Endothelial cell (in vitro differentiated cells): ENCODE data around the gene SOBP. TPM values are rescaled to one million over a fixed set of nuclear protein-coding genes. Genes with fewer than 3 reads are reported as not detected.

Experiments
- DNase-seq: peaks from one replicate; pipeline ENCODE4 v3.0.0; 2021; ENCODE audit warnings: low spot score
- H3K27ac Mint-ChIP-seq: one replicate; pipeline ENCODE4 v1.8.0; 2021; ENCODE audit warnings: mixed read lengths, inconsistent platforms; ENCODE audit not compliant: unreplicated experiment
- H3K27me3 Mint-ChIP-seq: one replicate; pipeline ENCODE4 v1.8.0; 2021; ENCODE audit warnings: mild to moderate bottlenecking, moderate library complexity, mixed read lengths, inconsistent platforms; ENCODE audit not compliant: unreplicated experiment
- H3K36me3 Mint-ChIP-seq: one replicate; pipeline ENCODE4 v1.8.0; 2021; ENCODE audit warnings: mild to moderate bottlenecking, low read depth, mixed read lengths, inconsistent platforms; ENCODE audit not compliant: unreplicated experiment
- H3K4me1 Mint-ChIP-seq: one replicate; pipeline ENCODE4 v1.8.0; 2021; ENCODE audit warnings: mild to moderate bottlenecking, mixed read lengths, inconsistent platforms; ENCODE audit not compliant: unreplicated experiment
- H3K4me3 Mint-ChIP-seq: one replicate; pipeline ENCODE4 v1.8.0; 2021; ENCODE audit warnings: mild to moderate bottlenecking, mixed read lengths, inconsistent platforms; ENCODE audit not compliant: unreplicated experiment
- H3K9me3 Mint-ChIP-seq: one replicate; pipeline ENCODE4 v1.8.0; 2021; ENCODE audit warnings: mixed read lengths, inconsistent platforms; ENCODE audit not compliant: unreplicated experiment
- CTCF ChIP-seq: fragments of 200-600 bp; sonication (generic); IDR thresholded peaks from one replicate; pipeline ENCODE4 v1.5.0; 2021; ENCODE audit warnings: antibody characterized with exemption; ENCODE audit not compliant: unreplicated experiment
- total RNA-seq: library from RNA; stranded (reverse); fragmentation: NEBNext Ultra II Directional; extraction: Animal tissue kit (Norgen Biotek cat#: 25700); gene quantifications from one replicate; pipeline ENCODE4 v1.2.1, GENCODE V29; 2021; ENCODE audit not compliant: unreplicated experiment

SOBP gene
- total RNA-seq, 1 donor from 2014 or later = 1.5 TPM

- peaks cover 9% of the 10 kb centered on the region for H3K27me3 Mint-ChIP-seq
- DNase-seq = no peak
- TF ChIP-seq CTCF = no peak
- no peaks in the 10 kb centered on the region for H3K9me3 Mint-ChIP-seq
- peaks cover 4% of the 10 kb centered on the region for H3K36me3 Mint-ChIP-seq
- no peak overlapping the region for H3K27ac Mint-ChIP-seq
- H3K4me3 Mint-ChIP-seq = no peak overlapping the region
- peaks cover 20% of the 10 kb centered on the region for H3K4me1 Mint-ChIP-seq
Observed at GRCh38 chr6:107637316-107638315, 147.7 kb downstream of the SOBP start.

GRCh38 chr6:107638493-107638892 is 148.6 kb downstream of the SOBP start:
- no peaks in the 10 kb centered on the region for H3K9me3 Mint-ChIP-seq
- no peak overlapping the region for H3K4me3 Mint-ChIP-seq
- peaks cover 4% of the 10 kb centered on the region for H3K36me3 Mint-ChIP-seq
- no peak for DNase-seq
- H3K27me3 Mint-ChIP-seq = peaks cover 6% of the 10 kb centered on the region
- peaks cover 22% of the 10 kb centered on the region for H3K4me1 Mint-ChIP-seq
- TF ChIP-seq CTCF = no peak
- no peak overlapping the region for H3K27ac Mint-ChIP-seq

GRCh38 chr6:107639511-107639910 is 149.6 kb downstream of the SOBP start:
- no peak for TF ChIP-seq CTCF
- no peaks in the 10 kb centered on the region for H3K27me3 Mint-ChIP-seq
- H3K4me3 Mint-ChIP-seq = no peak overlapping the region
- H3K36me3 Mint-ChIP-seq = peaks cover 4% of the 10 kb centered on the region
- no peak for DNase-seq
- no peak overlapping the region for H3K27ac Mint-ChIP-seq
- peaks cover 18% of the 10 kb centered on the region for H3K4me1 Mint-ChIP-seq
- H3K9me3 Mint-ChIP-seq = no peaks in the 10 kb centered on the region

- Mint-ChIP-seq H3K4me1 (peaks cover 24% of the 10 kb centered on the region), H3K27me3 (peaks cover 3% of the 10 kb centered on the region), H3K9me3 (no peaks in the 10 kb centered on the region), H3K36me3 (no peaks in the 10 kb centered on the region), H3K27ac (no peak overlapping the region), H3K4me3 (no peak overlapping the region)
- no peak for TF ChIP-seq CTCF
- no peak for DNase-seq
Observed at GRCh38 chr6:107641071-107641470, 151.2 kb downstream of the SOBP start.

- Mint-ChIP-seq H3K9me3 (no peaks in the 10 kb centered on the region), H3K27me3 (peaks cover 3% of the 10 kb centered on the region), H3K36me3 (no peaks in the 10 kb centered on the region), H3K4me3 (no peak overlapping the region), H3K27ac (no peak overlapping the region), H3K4me1 (peaks cover 29% of the 10 kb centered on the region)
- no peak for TF ChIP-seq CTCF
- DNase-seq = no peak
Observed at GRCh38 chr6:107641500-107641941, 151.6 kb downstream of the SOBP start.
